Brain microvascular endothelial cell (primary cell): ENCODE data around the gene PYGO2.

Experiments used
- DNase-seq: peaks from one replicate; pipeline ENCODE4 v3.0.0-alpha.2; 2020
- H3K27ac ChIP-seq: fragments of 250-450 bp; sonication (Bioruptor Pico); 2 replicates; pipeline ENCODE4 v1.5.1; 2020; ENCODE audit warnings: mild to moderate bottlenecking, moderate library complexity
- H3K27me3 ChIP-seq: fragments of 250-450 bp; sonication (Bioruptor Pico); replicated peaks from 2 replicates; pipeline ENCODE4 v1.5.1; 2020; ENCODE audit warnings: mild to moderate bottlenecking
- H3K36me3 ChIP-seq: fragments of 250-450 bp; sonication (Bioruptor Pico); replicated peaks from 2 replicates; pipeline ENCODE4 v1.5.1; 2020; ENCODE audit warnings: mild to moderate bottlenecking
- H3K4me3 ChIP-seq: 2 replicates; pipeline ENCODE4 v1.5.1; 2011; ENCODE audit warnings: low read depth, mild to moderate bottlenecking, control low read depth, low read length, moderate library complexity
- in situ Hi-C: cut with HindIII; loops from 2 replicates; pipeline ENCODE4 v1.10.0; 2017; ENCODE audit warnings: low sequenced_read_pairs, low pct_ligation_motif_present
- TF ChIP-seq, protein P1 (sequence below): IDR thresholded peaks from 2 replicates; pipeline ENCODE4 v1.5.1; 2011; ENCODE audit warnings: low read depth, mild to moderate bottlenecking, moderate library complexity, low read length, control low read depth, inconsistent platforms; ENCODE audit errors: missing control alignments

Gene PYGO2

DNA sequence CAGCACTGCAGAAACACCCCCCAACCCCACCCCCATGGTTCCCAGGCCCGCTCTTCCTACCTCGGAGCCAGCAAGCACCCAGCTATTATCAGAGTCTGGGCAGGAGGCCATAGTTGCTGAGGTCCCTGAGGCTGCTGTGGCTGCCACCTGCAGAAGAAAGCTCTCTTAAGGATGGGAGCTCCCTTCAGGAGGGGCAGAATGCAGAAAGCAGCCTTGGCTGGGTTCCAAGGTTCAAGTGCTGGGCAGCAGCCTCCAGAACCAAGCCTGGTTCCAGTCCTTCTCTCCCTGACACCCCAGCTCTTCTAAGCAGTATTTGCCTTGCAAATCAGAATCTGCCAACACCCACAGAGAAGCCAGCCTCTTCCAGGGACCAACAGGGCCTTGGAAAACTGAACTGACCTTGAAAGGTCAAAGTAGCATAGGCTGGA lies 8.0 kb downstream of the PYGO2 start:
- Histone ChIP-seq H3K27ac (no peak overlapping the region), H3K4me3 (no peak overlapping the region), H3K36me3 (no peaks in the 10 kb centered on the region), H3K27me3 (no peaks in the 10 kb centered on the region)
- DNase-seq = no peak
- in situ Hi-C loops = no loop called here
- TF ChIP-seq, protein P1, sequence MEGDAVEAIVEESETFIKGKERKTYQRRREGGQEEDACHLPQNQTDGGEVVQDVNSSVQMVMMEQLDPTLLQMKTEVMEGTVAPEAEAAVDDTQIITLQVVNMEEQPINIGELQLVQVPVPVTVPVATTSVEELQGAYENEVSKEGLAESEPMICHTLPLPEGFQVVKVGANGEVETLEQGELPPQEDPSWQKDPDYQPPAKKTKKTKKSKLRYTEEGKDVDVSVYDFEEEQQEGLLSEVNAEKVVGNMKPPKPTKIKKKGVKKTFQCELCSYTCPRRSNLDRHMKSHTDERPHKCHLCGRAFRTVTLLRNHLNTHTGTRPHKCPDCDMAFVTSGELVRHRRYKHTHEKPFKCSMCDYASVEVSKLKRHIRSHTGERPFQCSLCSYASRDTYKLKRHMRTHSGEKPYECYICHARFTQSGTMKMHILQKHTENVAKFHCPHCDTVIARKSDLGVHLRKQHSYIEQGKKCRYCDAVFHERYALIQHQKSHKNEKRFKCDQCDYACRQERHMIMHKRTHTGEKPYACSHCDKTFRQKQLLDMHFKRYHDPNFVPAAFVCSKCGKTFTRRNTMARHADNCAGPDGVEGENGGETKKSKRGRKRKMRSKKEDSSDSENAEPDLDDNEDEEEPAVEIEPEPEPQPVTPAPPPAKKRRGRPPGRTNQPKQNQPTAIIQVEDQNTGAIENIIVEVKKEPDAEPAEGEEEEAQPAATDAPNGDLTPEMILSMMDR = no peak

DNA sequence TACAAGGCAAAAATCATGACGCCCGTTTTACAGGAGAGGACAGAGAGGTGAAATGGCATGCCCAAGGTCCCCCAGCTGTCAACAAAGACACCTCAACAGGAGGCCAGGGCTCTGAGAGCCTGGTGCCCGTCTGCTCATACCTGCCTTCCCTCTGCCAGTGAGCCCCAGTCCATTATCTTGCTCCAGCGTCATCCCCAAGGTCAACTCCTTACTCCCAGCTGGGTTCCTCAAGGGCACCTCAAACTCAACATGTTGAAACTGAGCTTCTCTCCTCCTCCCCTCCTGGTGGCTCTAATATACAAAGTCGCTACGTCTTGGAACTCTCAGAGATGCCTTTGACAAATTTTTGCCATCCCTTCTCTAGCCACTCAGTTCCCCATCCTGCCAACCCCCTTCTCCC lies 8.9 kb downstream of the PYGO2 start:
- DNase-seq = no peak
- TF ChIP-seq, protein P1 = no peak
- H3K27me3 ChIP-seq = no peaks in the 10 kb centered on the region
- in situ Hi-C loops = no loop called here
- H3K36me3 ChIP-seq = no peaks in the 10 kb centered on the region
- no peak overlapping the region for H3K27ac ChIP-seq
- no peak overlapping the region for H3K4me3 ChIP-seq

DNA sequence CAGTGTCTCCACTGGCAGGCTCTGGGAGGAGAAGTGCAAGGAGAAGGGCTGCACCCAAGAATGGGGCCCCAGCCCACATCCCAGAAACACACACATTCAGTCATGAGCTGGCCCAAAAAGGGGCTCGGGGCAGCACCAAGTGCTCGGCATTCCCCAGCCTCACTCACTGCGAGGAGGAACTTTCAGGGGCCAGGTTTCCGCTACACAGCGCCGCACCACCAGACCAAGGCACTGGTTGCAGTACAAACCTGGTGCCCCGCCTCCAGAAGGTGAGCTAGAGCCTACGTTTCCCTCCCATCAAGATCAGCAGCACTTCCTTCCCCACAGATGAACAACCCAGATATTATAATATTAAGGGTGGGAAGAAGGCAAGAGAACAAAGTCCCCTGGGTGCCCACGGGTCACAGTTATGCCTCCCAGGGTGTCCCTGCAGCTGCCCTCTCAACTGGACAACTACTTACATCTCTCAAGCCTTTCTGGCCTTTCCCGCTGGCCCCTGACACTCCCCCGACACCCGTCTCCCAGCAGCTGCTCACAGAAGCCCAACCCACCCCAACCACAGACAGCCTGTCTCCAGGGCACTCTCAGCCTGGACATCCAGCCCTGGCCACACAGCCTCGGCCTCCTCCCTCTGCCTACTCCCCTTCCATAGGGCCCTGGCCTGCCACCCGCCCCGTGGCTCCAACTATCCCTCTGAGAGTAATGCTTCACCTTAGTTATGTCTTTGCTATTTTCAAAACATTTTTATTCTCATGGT lies 9.5 kb downstream of the PYGO2 start:
- peaks cover 5% of the 10 kb centered on the region for H3K36me3 ChIP-seq
- DNase-seq = no peak
- H3K27me3 ChIP-seq = no peaks in the 10 kb centered on the region
- no peak overlapping the region for H3K27ac ChIP-seq
- TF ChIP-seq, protein P1 = no peak
- in situ Hi-C loops = no loop called here
- no peak overlapping the region for H3K4me3 ChIP-seq

DNA sequence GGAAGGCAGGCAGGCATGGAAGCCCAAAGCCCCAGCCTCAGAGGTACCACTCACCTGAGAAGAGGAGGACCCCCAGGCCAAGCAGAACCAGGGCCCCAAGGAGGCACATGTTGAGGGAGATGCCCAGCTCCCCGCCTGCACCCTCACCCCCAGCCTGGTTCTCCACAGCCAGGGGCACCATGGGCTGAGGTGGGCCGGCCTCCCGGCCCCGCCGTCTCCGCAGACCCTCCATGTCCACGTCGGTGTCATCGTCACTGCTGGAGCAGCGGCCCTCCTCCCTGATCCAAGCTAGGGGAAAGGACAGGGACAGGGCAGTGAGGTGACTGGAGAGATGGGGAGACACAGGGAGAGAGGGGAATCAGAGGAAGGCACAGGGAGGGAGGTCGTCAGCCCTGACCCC lies 13.5 kb downstream of the PYGO2 start:
- Histone ChIP-seq H3K27me3 (no peaks in the 10 kb centered on the region), H3K36me3 (peaks cover 5% of the 10 kb centered on the region), H3K27ac (no peak overlapping the region), H3K4me3 (no peak overlapping the region)
- TF ChIP-seq, protein P1 = no peak
- DNase-seq = no peak
- in situ Hi-C loops = no loop called here

DNA sequence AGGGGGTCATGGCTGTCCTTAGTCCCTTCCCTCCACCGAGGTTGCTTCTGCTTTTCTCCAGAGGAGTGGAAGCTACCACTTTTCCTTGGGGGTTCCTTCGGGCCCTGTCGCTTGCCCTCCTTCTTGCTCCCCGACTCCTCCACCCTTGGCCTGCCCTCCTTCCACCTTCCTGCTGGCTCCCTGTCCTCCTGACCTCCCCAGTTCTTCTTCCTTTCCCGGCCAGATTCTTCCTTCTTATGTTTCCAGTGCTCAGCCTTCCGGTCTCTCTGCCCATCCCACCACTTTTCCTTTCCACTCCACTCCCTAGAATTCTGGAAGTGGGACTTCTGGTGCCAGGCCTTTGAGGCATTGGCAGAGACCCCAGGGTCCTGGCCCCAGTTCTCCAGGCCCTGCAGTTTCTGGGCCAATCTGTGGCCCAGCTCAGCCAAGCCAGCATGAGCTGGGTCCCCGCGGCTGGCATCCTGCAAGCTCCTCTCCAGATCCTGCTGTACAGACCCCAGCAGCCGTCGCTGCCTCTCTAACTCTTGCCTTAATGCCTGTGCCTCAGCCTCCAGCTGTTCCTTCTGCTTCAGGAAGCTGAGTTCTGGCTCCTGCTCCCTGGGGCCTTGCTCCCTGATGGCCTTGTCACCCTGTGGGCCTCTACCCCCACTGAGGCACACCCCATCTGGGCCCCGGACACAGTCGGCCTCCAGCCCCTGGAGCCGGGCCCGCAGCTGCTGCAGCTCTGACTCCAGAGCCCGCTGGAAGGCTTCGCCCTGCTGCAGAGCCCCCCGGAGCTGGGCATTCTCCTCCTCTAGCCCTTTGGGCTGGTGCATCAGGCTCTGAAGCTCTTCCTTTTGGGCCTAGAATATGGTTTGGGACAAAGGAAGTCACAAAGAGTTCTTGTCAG lies 15.4 kb downstream of the PYGO2 start:
- H3K27ac ChIP-seq = no peak overlapping the region
- in situ Hi-C loops = no loop called here
- H3K36me3 ChIP-seq = peaks cover 5% of the 10 kb centered on the region
- no peak for DNase-seq
- TF ChIP-seq, protein P1 = no peak
- no peak overlapping the region for H3K4me3 ChIP-seq
- no peaks in the 10 kb centered on the region for H3K27me3 ChIP-seq
